Activated CD4-positive, CD25-positive, alpha-beta regulatory T cell treated with anti-CD3 and anti-CD28 coated beads, Interleukin-2, amount 50 U/mL, for 16 hours (primary cell): Measurements from ENCODE around the gene ZSWIM3.
"Not testable (repeated sequence)": the region's sequence is repeated elsewhere in the genome, so short reads cannot be mapped to it uniquely, and the experiment has no call there.

Source experiments
- DNase-seq: peaks from one replicate; pipeline ENCODE4 v3.0.0-alpha.2; 2020; ENCODE audit warnings: low read depth, low spot score

ZSWIM3 gene

DNA sequence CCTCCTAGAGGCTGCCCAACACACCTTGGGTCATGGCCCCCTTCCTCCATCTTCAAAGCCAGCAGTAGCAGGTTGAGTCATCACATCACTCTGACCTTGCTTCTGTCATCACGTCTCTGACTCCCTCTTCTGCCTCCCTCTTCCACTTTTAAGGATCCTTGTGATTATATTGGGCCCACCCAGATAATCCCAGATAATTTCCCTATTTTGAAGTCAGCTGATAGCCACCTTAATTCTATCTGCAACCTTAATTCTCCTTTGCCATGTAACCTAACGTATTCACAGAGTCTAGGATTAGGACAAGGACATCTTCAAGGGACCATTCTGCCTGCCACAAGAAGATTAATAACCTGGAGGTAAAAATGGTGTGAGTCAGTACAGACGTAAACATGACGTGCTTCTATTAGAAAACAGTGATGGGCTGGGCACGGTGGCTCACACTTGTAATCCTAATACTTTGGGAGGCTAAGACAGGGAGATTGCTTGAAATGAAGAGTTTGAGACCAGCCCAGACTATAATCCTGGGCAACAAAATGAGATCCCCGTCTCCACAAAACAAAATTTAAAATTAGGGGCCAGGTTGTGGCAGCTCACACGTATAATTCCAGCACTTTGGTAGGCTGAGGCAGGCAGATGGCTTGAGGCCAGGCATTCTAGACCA is 3.3 kb downstream of the ZSWIM3 start:
- no peak for DNase-seq

DNA sequence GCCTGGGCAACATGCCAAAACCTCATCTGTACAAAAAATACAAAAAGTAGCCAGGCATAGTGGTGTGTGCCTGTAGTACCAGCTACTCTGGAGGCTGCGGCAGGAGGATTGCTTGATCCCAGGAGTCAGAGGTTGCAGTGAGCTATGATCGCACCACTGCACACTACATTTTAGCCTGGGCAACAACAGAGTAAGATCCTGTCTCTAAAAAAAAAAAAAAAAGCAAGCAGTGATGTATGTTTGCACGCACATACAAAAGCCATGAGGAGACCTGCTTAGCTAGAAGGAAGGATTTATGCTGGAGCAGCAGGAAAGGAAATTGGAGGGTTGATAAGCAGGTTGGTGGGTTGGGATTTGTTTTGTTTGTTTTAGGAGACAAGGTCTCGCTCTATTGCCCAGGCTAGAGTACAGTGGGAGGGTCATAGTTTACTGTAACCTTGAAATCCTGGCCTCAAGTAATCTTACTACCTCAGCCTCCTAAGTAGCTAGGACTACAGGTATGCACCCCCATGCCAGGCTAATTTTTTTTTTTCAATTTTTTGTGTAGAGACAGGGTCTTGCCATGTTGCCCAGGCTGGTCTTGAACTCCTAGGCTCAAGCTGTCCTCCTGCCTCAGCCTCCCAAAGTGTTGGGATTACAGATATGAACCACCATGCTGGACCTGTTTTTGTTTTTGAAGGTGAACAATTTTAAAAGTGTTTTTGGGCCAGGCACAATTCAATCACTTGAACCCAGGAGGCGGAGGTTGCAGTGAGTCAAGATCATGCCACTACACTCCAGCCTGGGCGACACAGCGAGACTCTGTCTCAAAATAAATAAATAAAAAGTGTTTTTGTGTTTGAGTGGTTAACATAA is 4.0 kb downstream of the ZSWIM3 start:
- no peak for DNase-seq

DNA sequence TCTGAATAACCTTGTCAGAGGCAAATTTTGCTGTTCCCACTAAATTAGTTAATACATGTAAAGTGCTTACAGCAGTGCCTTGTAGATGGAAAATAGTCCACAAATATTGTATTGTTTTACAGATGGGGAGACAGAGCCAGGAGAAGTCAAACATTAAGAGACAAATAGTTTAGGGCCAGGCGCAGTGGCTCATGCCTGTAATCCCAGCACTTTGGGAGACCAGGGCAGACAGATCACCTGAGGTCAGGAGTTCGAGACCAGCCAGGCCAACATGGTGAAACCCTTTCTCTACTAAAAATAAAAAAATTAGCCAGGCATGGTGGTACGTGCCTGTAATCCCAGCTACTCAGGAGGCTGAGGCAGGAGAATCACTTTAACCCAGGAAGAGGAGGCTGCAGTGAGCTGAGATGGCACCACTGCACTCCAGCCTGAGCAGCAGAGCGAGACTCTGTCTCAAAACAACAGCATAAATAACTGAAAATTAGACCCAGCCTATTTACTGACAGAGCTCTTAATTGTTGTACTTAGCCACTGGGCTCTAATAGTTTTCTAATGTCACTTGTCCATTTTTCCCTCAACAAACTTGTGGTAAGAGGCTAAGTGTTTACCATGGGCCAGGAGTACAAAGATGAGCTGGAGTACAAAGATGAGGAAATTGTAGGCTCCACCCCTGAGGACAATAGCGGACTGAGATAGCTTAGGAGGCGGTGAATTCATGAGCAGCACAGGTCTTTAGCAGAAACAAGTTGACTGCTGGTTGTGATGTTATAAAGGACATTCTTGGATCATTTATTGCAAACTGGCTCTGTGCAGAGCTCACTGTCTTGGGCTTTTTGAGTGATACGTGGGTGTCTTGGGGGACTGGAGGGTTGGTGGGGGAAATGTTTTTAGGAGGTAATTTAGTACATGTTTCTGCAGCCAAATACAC is 6.4 kb downstream of the ZSWIM3 start:
- DNase-seq = no peak

DNA sequence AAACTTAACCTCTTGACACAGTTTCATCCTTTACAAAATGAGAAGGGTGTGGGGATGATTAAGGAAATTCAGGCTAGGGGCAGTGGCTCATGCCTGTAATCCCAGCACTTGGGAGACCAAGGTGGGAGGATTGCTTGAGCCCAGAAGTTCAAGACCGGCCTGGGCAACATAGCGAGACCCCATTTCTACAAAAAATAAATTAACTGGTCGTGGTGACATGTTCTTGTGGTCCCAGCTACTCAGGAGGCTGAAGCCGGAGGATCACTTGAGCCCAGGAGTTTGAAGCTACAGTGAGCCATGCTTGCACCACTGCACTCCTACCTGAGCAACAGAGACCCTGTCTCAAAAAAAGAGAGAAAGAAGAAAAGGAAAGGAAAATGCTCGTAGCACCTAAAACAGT is 9.0 kb downstream of the ZSWIM3 start:
- DNase-seq = no peak

DNA sequence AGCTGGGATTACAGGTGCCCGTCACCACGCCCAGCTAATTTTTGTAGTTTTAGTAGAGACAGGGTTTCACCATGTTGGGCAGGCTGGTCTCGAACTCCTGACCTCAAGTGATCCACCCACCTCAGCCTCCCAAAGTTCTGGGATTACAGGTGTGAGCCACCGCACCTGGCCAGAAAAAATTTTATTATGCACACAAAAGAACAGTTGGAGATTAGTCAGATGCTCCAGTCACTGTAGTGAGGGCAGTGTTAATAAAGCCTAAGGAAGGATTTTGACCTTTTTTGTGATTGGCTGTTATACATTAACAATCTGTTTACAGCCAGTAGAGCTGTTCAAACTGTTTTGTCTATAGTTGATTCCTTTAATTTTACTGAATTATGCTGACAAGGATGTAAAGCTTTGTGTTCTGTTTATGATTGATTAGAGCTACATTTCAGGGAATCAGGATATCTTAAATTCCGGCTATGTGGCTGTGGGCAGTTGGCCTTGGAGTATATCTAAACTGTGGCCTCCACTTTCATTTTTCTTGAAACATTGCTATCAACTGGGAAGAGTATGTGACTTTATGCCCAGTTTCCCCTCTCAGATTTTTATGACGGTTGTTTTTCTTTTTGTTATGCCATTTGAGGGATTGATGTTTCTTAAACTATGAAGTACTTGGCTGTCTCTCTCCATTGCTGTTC is 9.9 kb downstream of the ZSWIM3 start:
- no peak for DNase-seq

DNA sequence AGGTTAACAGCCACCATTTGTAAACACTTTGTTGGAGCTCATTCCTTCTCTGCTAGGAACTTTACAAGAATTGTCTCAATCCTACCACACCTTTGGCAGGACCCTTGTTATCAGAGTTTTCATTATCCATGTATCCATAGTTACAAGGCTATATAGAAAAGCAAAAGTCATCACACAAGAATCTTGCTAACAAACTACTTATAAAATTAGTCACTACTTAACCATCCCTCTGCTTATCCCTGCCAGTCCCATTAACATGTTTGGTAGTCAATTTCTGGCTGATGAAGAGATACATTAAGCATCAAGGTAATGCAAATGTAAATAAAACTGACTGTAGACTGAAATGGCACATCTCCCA is 10.4 kb downstream of the ZSWIM3 start:
- DNase-seq = no peak

DNA sequence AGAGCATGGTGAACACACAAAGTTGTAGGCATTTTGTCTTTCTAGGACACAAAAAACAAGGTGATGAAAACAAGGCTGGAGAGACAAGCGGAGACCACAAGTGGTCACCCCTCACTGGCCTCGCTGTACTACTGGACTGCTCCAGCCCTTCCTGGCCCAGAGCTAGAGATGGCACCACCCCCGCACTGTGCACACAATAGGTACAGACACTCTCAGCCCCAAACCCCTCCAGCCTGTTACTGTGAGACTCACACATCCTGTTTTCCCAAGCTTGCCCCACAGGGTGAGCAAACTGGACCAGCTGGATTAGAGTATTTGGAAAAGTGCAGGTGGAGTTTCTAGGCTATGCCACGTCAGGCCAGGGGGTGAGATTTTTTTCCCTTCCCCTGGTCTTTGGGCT is 15.2 kb downstream of the ZSWIM3 start:
- no peak for DNase-seq

DNA sequence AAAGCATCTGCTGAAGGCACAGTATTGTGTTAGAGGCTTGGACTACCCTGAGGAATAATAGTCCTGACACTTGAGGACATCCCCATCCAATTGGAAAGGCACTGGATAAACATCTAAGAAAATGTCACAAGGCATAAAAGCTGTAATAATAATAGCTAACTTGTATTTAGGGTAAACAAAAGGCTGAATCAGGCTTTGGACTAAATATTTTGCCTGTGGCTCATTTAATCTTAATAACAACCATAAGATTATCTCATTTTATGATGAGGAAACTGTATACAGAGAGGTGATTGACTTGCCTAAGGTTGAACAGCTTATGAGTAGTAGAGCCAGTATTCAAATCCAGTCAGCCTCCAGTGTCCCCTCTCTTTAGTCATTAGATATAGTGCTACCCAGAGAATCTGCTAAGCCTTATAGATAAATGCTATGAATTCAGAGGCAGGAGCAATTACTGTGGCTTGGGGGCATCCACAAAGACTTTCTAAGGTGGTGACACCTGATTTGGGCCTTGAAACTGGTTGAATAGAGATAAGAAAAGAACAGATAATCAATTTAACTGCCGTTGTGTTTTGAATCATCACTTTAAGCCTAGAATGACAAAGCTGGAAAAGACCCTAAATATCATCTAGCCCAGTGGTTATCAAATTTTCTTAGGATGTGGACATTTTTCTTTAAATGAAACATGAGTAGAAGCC is 16.1 kb downstream of the ZSWIM3 start:
- DNase-seq = no peak

DNA sequence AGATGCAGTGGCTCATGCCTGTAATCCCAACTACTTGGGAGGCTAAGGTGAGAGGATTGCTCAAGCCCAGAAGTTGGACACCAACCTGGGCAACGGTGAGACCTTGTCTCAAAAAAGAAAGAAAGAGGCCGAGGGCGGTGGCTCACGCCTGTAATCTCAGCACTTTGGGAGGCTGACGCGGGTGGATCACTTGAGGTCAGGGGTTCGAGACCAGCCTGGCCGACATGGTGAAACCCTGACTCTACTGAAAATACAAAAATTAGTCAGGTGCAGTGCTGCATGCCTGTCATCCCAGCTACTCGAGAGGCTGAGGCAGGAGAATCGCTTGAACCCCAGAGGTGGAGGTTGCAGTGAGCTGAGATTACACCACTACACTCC is 16.7 kb downstream of the ZSWIM3 start:
- DNase-seq = not testable (repeated sequence)

DNA sequence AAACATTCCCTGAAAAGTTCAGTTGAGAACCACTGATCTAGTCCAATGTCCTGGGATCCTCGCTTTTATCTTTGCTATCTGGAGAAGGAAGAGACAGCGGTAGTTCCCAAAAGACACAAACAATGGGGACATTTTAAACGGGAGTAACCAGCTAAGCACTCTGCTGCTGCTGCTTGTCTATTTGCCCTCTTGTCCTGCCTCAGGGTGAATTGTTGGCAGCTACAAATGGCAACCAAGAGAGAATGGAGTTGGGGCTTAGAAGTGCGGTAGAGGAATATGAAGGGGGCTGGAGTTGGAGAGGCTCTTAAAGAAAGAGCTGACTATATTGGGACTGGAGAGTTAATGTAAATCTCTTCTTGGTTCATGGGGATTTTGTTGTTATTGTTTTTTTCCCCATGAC is 17.2 kb downstream of the ZSWIM3 start:
- DNase-seq = no peak

DNA sequence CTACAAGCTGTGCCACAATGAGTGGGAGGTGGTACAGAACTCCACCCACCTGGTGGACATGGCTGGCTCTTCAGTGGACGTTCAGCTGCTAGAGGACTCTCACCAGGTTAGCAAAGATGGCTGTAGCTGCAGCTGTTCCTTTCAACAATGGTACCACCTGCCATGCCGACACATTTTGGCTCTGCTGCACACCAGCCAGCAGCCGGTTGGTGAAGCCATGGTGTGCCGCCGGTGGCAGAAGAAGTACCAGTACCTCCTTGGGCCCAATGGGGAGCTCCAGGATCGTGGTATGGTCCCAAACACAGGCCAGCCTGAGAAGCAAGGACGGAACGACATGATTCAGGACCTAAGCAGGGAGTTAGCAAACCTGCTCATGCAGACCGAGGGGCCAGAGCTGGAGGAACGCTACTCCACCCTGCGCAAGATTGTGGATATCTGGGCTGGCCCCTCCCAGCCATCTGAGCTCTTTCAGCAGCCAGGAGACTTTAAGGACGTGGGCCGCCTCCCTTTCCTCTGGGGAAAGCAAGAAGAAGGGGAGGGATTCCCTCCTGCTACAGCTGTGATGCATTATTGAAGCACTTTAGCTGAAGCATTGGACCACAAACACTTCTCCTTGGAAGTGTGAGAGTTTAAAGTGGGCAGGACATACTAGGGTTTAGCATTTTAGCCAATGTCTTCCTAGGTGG is 20.8 kb downstream of the ZSWIM3 start:
- no peak for DNase-seq

DNA sequence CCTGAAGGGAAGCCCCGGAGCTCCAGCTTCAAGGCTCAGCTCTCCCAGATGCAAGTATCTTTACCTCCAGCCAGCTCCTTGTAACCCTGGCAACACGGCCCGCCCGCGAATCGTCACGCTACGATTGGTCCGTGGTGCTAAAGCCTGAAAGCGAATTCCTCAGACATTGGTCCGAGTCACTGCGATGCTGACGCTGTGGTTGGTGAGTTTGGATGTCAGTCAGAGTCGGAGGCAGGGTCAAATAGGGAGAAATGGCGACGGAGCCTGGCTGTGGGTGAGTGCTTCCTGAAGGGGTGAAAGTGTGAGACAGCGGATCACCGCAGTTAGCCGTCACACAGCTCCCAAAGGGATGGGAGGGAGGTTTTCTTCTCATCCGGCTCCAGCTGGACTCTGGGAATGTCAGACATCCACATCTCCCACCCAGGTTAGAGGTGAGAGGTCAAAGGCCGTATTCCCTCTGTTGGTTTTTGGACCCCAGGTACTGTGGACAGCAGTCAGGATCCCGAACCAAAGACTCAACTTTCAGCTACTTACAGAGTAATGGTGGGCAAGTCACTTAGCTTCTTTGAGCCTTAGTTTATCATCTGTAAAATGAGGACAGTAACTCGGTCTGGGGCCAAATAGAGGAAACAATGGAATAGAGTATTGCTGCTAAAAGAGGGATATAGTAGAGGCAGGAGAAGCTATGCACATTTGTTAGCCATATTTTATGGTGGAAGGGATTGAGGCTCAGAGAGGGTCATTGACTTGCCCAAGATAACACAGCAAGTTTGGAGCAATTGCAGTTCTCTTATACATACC is 23.8 kb downstream of the ZSWIM3 start, which contains the start of gene ZSWIM1:
ZSWIM1 (plus strand) TSS at position 240 of the 801 bp plus-strand sequence. CDS start 1,366 bp downstream, outside the sequence.
- peak; percentile 98 for DNase-seq

DNA sequence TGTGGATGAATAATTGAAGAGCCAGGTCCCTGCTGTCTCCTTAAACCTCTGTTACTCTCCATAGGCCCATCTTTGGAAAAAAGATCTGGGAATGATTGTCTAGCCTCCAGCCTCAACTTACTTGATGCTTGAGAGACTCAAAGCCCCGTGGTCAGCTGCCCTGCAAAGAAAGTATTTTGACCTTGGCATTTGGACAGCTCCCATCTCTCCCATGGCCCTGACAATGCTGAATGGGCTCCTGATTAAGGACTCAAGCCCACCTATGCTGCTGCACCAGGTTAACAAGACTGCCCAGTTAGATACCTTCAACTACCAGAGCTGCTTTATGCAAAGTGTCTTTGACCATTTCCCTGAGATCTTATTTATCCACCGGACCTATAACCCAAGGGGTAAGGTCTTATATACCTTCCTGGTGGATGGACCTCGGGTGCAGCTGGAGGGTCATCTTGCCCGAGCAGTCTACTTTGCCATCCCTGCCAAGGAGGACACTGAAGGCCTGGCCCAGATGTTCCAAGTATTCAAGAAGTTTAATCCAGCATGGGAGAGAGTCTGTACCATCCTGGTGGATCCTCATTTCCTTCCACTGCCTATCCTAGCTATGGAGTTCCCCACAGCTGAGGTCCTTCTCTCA is 25.2 kb downstream of the ZSWIM3 start:
- DNase-seq = no peak

DNA sequence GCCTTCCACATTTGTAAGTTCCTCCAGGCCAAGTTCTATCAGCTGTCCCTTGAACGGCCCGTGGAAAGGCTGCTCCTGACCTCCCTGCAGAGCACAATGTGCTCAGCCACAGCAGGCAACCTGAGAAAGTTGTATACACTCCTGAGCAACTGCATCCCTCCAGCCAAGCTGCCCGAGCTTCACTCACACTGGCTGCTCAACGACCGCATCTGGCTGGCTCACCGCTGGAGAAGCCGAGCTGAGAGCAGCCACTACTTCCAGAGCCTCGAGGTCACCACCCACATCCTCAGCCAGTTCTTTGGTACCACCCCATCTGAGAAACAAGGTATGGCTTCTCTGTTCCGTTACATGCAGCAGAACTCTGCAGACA is 25.7 kb downstream of the ZSWIM3 start:
- DNase-seq = no peak

DNA sequence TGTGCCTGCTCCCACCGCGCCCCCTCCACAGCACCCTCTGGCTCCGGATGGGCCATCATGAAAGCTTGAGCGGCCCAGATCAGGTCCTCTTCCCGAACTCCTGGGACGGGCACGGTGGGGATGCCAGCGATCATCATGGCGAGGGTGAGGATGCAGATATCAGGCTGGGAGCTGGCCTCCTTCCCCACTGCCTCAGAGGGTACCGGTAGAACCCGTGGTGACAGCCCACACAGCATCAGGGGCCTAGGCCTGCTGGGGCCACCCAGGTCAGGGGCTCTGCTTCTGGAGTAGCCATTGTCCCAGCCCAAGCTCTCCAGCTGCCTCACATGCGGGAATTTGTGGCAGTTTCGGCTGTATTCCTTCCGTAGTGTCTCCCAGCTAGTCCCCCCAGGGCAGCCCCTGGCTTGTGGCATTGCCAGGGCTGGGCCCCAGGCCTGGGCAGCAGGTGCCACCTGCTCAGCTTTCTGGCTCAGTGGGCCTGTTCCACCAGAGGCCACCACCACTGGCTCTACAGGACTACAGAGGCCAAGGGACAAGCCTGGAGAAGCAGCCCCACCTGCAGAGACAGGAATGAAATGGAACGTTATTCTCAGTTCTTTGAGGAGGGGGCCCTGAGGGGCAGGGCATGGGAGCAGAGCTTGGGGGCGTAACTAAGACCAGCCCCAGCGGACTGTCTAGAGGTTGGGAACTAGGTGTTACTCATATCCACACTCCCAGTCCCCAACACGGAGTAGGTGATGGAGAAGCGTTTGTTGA is 29.4 kb downstream of the ZSWIM3 start:
- no peak for DNase-seq

DNA sequence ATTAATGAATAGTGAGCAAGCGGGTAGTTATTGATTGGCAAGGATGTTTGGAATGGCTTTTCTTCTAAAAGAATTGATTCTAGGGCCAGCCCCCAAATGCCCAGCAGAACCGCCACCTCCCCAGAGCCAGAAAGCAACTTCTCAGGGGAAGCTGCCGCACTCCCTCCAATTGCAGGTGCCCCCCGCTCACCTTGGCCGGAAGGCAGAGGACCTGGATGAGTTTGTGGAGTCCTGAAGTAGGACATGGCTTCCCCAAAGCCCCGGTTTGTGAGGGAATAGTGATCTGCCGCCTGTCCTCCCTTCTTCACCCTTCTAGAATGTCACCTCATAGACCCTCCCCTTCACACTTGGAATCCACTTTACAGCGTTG is 29.9 kb downstream of the ZSWIM3 start, which contains the start of gene SPATA25:
SPATA25 (minus strand) TSS at position 277 of the 370 bp plus-strand sequence; CDS start at position 245, 32 bp downstream.
- no peak for DNase-seq

DNA sequence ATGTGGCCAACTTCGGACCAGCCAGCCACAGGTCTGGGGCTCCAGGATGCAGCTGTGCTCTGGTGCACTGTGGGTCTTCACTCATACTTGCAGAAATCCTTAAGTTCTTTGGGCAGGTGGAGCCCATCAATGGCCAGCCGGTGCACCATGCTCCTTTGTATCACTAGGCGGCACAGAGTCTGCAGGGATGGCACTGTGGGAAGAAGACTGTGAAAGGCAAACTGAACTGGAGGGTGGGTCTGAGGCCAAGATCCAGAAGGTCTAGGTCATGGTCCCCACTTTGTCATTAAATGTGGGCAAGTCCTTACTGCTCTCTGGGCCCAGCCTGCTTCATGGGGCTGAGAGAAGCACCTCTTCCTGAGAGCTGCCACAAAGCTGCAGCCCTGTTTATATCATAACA is 31.3 kb downstream of the ZSWIM3 start:
- no peak for DNase-seq
